ENCODE results near the gene RUNX3.

DNA sequence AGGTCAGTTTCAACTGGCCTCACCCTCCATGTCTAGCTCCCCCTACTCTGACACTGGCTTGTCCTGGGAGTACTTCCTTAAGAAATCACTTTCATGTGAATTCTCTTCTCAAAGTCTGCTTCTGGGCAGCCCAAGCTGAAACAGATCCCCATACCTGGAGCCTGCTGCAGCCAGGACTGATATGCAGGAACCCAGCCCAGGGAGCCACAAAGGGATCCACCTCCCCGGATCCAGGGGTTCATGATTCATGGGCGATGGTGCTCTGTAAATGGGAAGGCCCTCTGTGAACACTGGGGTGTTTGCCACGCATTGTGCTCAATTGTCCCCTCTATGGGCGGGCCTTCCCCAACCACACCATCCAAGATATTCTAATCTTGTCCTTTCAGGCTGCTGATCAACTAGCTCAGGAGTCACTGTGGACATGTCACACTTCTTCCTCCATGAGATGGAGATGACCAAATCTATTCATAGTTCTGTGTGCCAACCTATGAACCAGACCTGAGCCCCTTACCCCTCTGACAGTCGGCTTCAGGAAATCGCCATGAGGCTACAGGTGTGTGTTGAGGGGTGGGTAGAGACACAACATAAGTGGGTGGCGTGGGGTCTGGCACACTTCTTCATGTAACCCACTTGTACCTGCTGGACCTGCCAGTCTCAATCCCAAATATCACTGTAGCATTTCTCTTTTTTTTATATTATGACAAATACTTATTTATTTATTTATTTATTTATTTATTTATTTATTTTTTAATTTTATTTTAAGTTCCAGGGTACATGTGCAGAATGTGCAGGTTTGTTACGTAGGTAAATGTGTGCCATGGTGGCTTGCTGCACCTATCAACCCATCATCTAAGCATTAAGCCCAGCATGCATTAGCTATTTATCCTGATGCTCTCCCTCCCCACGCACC lies 41.8 kb downstream of the RUNX3 start:
- TF ChIP-seq EZH2phosphoT487 (IDR thresholded peaks at IDR 0.05; ENCODE audit: borderline replicate concordance, low read length): no peak
- TF ChIP-seq, protein P1, sequence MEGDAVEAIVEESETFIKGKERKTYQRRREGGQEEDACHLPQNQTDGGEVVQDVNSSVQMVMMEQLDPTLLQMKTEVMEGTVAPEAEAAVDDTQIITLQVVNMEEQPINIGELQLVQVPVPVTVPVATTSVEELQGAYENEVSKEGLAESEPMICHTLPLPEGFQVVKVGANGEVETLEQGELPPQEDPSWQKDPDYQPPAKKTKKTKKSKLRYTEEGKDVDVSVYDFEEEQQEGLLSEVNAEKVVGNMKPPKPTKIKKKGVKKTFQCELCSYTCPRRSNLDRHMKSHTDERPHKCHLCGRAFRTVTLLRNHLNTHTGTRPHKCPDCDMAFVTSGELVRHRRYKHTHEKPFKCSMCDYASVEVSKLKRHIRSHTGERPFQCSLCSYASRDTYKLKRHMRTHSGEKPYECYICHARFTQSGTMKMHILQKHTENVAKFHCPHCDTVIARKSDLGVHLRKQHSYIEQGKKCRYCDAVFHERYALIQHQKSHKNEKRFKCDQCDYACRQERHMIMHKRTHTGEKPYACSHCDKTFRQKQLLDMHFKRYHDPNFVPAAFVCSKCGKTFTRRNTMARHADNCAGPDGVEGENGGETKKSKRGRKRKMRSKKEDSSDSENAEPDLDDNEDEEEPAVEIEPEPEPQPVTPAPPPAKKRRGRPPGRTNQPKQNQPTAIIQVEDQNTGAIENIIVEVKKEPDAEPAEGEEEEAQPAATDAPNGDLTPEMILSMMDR (IDR thresholded peaks at IDR 0.05; ENCODE audit: low read depth, low read length, poor library complexity, severe bottlenecking): no peak
